PC-3 (cell line): Measurements from ENCODE around the gene DDX21.

Experiments used
- CTCF ChIP-seq: fragments of 300-600 bp; sonication (generic); conservative IDR thresholded peaks from 2 replicates; pipeline ENCODE4 v1.5.1; 2017; ENCODE audit warnings: antibody characterized with exemption, low read depth, mild to moderate bottlenecking, low read length
- EZH2 ChIP-seq: fragments of 300-600 bp; sonication (generic); IDR thresholded peaks from one replicate; pipeline ENCODE4 v1.6.1; 2017; ENCODE audit warnings: antibody characterized with exemption, mild to moderate bottlenecking, low read length; ENCODE audit not compliant: unreplicated experiment
- EZH2phosphoT487 ChIP-seq: fragments of 300-600 bp; sonication (generic); IDR thresholded peaks from 2 replicates; pipeline ENCODE4 v1.6.1; 2018; ENCODE audit warnings: mild to moderate bottlenecking, antibody characterized with exemption, low read length, borderline replicate concordance

- TF ChIP-seq CTCF (no peak), EZH2 (no peak), EZH2phosphoT487 (no peak)
Measured at GRCh38 chr10:69018613-69019012, 62.6 kb downstream of the DDX21 start.
